Sigmoid colon (tissue), 7 donors: ENCODE data around the gene PRG3. TPM values are rescaled to one million over a fixed set of nuclear protein-coding genes. Genes with fewer than 3 reads are reported as not detected.

Source experiments
- DNase-seq: peaks from one replicate; pipeline ENCODE4 v3.0.0-alpha.2; 2019
- H3K27ac ChIP-seq, 4 donors: fragments of 200-600 bp; sonication (generic); one replicate each; pipeline ENCODE4 v1.5.1; 2016 to 2019; ENCODE audit warnings: mild to moderate bottlenecking in 1 of 4
- H3K27me3 ChIP-seq, 3 donors: fragments of 200-600 bp; sonication (generic); one replicate each; pipeline ENCODE4 v1.5.1; 2019; ENCODE audit warnings: mild to moderate bottlenecking in 1 of 3
- H3K36me3 ChIP-seq, 4 donors: fragments of 200-600 bp; sonication (generic); one replicate each; pipeline ENCODE4 v1.5.1; 2016 to 2019
- H3K4me1 ChIP-seq, 4 donors: fragments of 200-600 bp; sonication (generic); one replicate each; pipeline ENCODE4 v1.5.1; 2017 to 2019
- H3K4me3 ChIP-seq, 4 donors: fragments of 200-600 bp; sonication (generic); one replicate each; pipeline ENCODE4 v1.5.1; 2017 to 2019; ENCODE audit warnings: mild to moderate bottlenecking in 2 of 4, moderate library complexity in 1 of 4
- H3K9me3 ChIP-seq, 4 donors: fragments of 200-600 bp in 3 of 4; sonication (generic) in 3 of 4; one replicate each; pipeline versions ENCODE4 v1.5.1 to v1.6.1; 2013 to 2019
- EP300 ChIP-seq, 4 donors: sonication (generic); formaldehyde crosslinking; IDR thresholded peaks; one replicate each; pipeline ENCODE4 v1.6.1; 2017; ENCODE audit warnings: antibody characterized with exemption in 4 of 4
- POLR2A ChIP-seq, 2 donors: fragments of 450-650 bp; IDR thresholded peaks; one replicate each; pipeline ENCODE4 v1.6.1; 2016; ENCODE audit warnings: antibody characterized with exemption in 2 of 2, mild to moderate bottlenecking in 2 of 2, moderate library complexity in 2 of 2
- POLR2AphosphoS5 ChIP-seq, 4 donors: sonication (generic); formaldehyde crosslinking; IDR thresholded peaks; one replicate each; pipeline ENCODE4 v1.6.1; 2017; ENCODE audit warnings: antibody characterized with exemption in 4 of 4
- WGBS, 2 donors: extraction: QIAGEN DNeasy Blood & Tissue Kit; methylation state at CpG; one replicate each; pipeline ENCODE4 v1.1.7; 2013; 5-methylcytosine and 5-hydroxymethylcytosine counted together
- intact Hi-C: fragments of 100-400 bp; cut with DNase I; formaldehyde crosslinking; loops from one replicate; pipeline ENCODE4 v1.15.1; 2023
- polyA plus RNA-seq, 3 donors: library from polyadenylated mRNA; stranded (reverse); fragments of 200-250 nt; gene quantifications; one replicate each; pipeline ENCODE4 v1.2.3, GENCODE V29; 2013
- total RNA-seq, 4 donors: library from RNA; depleted of rRNA; stranded (reverse); fragments of >200 nt; gene quantifications; one replicate each; pipeline ENCODE4 v1.1.0, GENCODE V29; 2016
- TF ChIP-seq, protein P1 (sequence below), 4 experiments: fragments of 450-650 bp in 3 of 4; fragments of 200-600 bp in 1 of 4; IDR thresholded peaks; one replicate each; pipeline ENCODE4 v1.5.1; 2016 to 2019; ENCODE audit warnings: antibody characterized with exemption in 4 of 4, mild to moderate bottlenecking in 3 of 4, moderate library complexity in 2 of 4
- donor health status: healthy with polysubstance abuse.
- donor health status: Bipolar disorder and iron deficiency.
- donor health status: healthy.

PRG3 gene
- total and polyA plus RNA-seq, 7 donors = not detected

DNA sequence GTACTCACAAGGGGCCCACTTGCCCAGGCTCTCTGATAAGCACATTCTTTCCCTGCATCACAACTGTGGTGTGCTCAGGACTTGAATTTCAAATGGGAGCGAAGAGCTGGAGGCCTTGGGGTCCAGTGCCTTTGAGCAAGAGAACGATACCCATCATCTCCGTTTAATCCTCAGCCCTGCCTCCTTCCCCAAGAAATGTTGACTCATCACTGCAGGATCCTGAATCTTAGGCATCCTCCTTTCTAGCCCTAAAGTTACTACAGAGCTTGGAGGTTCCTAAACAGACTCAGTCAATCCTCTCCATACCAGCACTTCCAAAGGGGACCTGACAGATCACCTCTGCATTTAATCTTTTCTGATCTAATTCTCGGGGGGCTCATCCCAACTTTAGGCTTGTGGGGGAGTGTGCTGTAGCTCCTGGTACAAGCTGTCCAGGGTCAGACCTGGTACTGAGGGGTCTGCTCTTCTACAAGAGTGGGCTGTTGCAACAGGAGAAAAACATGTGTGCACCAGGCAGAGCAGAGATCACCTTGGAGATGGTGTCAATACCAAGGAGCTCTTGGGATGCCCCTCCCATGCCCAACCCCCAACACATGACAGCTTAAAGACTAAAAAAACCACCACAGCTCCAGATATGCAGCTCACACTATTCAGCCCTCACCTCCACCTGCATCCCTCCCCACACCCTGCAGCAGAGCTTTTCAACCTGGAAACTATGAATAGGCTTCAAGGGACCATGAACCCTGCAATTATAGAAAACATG lies 13.4 kb upstream of the PRG3 start:
- Histone ChIP-seq H3K27me3 (no peaks in the 10 kb centered on the region), H3K4me1 (no peaks in the 10 kb centered on the region), H3K9me3 (no peaks in the 10 kb centered on the region), H3K4me3 (no peak overlapping the region), H3K27ac (no peak overlapping the region), H3K36me3 (no peaks in the 10 kb centered on the region)
- no peak for DNase-seq
- 83 to 89% methylated on average over 4 of the region's 4 CpGs for WGBS, 2 donors
- intact Hi-C loops = no loop called here
- TF ChIP-seq POLR2A (IDR thresholded peaks at IDR 0.05) = no peak
- TF ChIP-seq, protein P1, sequence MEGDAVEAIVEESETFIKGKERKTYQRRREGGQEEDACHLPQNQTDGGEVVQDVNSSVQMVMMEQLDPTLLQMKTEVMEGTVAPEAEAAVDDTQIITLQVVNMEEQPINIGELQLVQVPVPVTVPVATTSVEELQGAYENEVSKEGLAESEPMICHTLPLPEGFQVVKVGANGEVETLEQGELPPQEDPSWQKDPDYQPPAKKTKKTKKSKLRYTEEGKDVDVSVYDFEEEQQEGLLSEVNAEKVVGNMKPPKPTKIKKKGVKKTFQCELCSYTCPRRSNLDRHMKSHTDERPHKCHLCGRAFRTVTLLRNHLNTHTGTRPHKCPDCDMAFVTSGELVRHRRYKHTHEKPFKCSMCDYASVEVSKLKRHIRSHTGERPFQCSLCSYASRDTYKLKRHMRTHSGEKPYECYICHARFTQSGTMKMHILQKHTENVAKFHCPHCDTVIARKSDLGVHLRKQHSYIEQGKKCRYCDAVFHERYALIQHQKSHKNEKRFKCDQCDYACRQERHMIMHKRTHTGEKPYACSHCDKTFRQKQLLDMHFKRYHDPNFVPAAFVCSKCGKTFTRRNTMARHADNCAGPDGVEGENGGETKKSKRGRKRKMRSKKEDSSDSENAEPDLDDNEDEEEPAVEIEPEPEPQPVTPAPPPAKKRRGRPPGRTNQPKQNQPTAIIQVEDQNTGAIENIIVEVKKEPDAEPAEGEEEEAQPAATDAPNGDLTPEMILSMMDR (IDR thresholded peaks at IDR 0.05) = no peak

DNA sequence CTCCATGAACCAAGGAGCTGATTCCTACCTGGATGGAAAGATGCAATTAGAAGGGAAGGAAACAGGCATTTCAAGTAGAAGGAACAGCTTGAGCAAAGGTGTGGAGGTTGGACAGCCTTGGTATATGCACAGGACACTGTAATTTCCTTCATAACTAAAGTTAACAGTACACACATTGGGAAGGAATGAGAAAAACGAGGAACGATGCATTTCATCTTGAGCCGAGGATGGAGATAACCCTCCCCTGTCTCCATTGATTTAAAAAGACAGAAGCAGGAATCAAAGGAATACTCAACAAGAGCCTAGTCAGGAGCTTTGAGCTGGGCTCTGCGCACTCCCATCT lies 11.8 kb upstream of the PRG3 start:
- Histone ChIP-seq H3K27ac (no peak overlapping the region), H3K4me3 (no peak overlapping the region), H3K4me1 (no peaks in the 10 kb centered on the region), H3K27me3 (peaks cover 0 to 8% (median 0%) of the 10 kb centered on the region in 3 donors), H3K9me3 (no peaks in the 10 kb centered on the region), H3K36me3 (no peaks in the 10 kb centered on the region)
- intact Hi-C loops = no loop called here
- no peak for DNase-seq
- 76 to 83% methylated on average over 4 of the region's 4 CpGs for WGBS, 2 donors
- TF ChIP-seq, protein P1 (IDR thresholded peaks at IDR 0.05) = no peak
- TF ChIP-seq POLR2AphosphoS5 (IDR thresholded peaks at IDR 0.05) (no peak), EP300 (IDR thresholded peaks at IDR 0.05) (no peak), POLR2A (IDR thresholded peaks at IDR 0.05) (no peak)

DNA sequence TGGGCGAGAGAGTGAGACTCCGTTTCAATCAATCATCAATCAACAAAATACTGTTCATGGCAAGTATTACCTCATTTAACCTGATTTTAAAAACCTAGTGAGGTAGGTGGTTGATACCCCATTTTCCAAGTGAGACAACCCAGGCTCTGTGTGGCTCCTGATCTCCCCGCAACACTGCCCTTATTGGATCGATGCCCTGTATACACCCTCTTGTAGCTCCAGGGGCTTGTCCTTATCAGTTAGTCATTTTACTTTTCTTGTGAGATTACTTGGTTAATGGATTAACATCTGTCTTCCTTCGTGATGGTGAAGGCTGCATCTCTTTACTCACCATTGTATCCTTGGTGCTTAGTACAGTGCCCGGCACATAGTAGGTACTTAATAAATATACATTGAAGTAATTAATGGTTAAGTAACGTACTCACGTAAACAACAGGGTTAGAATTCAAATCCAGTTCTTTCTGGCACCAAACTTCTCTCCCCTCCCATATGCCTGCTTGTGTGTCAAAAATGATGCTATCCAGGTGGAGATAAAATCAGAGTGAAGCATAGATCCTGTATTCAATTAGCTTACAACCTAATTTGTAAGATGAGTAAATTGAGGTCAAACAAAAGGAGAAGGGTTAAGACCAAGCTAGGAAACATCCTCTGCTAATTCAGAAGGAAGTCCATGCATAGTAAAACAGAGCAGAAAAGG lies 11.3 kb upstream of the PRG3 start:
- TF ChIP-seq EP300 (IDR thresholded peaks at IDR 0.05) = no peak
- no peak for TF ChIP-seq POLR2AphosphoS5 (IDR thresholded peaks at IDR 0.05)
- TF ChIP-seq POLR2A (IDR thresholded peaks at IDR 0.05) = no peak
- TF ChIP-seq, protein P1 (IDR thresholded peaks at IDR 0.05) = no peak
- WGBS, 2 donors = 84 to 89% methylated on average over 8 of the region's 8 CpGs
- Histone ChIP-seq H3K4me3 (no peak overlapping the region), H3K9me3 (no peaks in the 10 kb centered on the region), H3K4me1 (no peaks in the 10 kb centered on the region), H3K27ac (no peak overlapping the region), H3K27me3 (peaks cover 0 to 8% (median 0%) of the 10 kb centered on the region in 3 donors), H3K36me3 (no peaks in the 10 kb centered on the region)
- DNase-seq = no peak
- intact Hi-C loops = no loop called here

DNA sequence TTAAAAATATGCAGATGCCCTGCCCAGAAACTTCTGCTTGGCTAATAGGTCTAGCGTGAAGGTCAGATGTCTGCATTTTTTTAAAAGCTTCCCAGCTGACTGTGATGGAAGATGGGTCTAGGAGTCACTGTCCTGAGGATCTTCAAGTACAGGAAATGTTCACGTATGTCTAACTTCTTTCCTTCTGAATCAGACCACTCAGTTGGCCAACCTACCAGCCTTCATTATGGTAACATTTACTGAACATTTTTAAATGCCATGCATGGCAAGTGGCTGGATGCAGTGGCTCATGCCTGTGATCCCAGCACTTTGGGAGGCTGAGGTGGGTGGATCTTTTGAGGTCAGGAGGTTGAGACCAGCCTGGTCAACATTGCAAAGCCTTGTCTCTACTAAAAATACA lies 10.6 kb upstream of the PRG3 start:
- intact Hi-C loops = no loop called here
- H3K36me3 ChIP-seq = no peaks in the 10 kb centered on the region
- 75 to 77% methylated on average over 2 of the region's 2 CpGs for WGBS, 2 donors
- peaks cover 0 to 8% (median 0%) of the 10 kb centered on the region in 3 donors for H3K27me3 ChIP-seq
- DNase-seq = no peak
- H3K4me1 ChIP-seq = no peaks in the 10 kb centered on the region
- no peak overlapping the region for H3K27ac ChIP-seq
- no peak for TF ChIP-seq POLR2A (IDR thresholded peaks at IDR 0.05)
- no peak for TF ChIP-seq EP300 (IDR thresholded peaks at IDR 0.05)
- TF ChIP-seq, protein P1 (IDR thresholded peaks at IDR 0.05) = no peak
- no peak for TF ChIP-seq POLR2AphosphoS5 (IDR thresholded peaks at IDR 0.05)
- H3K9me3 ChIP-seq = no peaks in the 10 kb centered on the region
- no peak overlapping the region for H3K4me3 ChIP-seq
